VCaP (cell line): ENCODE measurements around the gene UMOD.

Experiments used
- H3K27ac ChIP-seq: fragments of 450-650 bp; 2 replicates; pipeline ENCODE4 v1.5.1; 2017
- TF ChIP-seq, protein P1 (sequence below): fragments of 450-650 bp; conservative IDR thresholded peaks from 2 replicates; pipeline ENCODE4 v1.5.1; 2017; ENCODE audit warnings: mild to moderate bottlenecking, moderate library complexity

The UMOD gene

DNA sequence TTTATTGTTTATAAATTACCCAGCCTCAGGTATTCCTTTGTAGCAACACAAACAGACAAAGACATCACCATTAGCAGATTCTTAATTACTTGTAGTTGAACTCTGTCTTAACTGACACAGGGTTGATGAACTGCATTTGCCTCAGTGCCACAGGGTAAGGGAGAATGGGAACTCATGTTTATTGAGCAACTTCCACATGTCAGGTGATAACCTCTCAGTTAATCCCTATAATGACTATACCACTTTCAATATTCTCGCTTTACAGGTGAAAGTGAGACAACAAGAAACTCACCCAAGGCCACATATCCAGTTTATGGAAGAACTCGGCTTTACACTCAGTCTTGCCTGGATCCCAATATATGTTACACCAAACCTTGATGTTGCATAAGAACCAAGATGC lies 43.4 kb upstream of the UMOD start:
- TF ChIP-seq, protein P1, sequence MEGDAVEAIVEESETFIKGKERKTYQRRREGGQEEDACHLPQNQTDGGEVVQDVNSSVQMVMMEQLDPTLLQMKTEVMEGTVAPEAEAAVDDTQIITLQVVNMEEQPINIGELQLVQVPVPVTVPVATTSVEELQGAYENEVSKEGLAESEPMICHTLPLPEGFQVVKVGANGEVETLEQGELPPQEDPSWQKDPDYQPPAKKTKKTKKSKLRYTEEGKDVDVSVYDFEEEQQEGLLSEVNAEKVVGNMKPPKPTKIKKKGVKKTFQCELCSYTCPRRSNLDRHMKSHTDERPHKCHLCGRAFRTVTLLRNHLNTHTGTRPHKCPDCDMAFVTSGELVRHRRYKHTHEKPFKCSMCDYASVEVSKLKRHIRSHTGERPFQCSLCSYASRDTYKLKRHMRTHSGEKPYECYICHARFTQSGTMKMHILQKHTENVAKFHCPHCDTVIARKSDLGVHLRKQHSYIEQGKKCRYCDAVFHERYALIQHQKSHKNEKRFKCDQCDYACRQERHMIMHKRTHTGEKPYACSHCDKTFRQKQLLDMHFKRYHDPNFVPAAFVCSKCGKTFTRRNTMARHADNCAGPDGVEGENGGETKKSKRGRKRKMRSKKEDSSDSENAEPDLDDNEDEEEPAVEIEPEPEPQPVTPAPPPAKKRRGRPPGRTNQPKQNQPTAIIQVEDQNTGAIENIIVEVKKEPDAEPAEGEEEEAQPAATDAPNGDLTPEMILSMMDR = no peak
- no peak overlapping the region for H3K27ac ChIP-seq

DNA sequence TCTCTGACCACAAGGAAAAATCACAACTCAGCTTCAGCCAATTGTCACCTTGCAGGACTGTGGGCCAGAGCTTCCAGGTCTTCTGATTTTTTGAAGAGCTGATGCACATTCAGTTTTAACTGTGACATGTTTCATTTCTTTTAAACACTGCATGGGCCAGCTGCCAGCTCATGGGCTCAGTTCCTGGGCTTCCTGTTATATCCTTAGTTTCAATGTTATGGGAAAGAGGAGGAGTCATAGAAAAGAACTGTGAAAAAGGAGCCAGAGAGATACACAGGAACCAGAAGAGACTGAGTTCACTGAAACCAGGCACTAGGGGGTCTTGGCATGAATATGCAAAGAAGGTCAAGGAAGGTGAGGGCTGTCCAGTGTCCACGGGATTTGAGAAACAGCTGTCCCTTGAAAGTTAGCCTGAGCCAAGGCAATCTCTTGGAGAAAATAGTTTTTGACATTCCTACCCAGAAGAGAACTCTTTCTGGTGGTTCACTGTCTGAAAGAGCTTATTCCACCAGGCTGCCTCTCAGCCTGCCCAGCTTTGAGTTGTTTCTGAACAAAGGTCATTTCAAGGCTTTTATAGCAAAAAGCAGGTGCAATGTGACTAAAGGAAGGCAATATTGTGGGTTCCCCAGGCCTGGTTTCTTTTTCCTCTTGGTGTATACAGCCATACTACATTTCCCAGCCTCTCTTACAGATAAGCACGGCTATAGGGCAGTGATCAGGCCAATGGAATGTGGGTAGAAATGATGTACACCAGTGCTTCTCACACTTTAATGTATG lies 41.5 kb upstream of the UMOD start:
- TF ChIP-seq, protein P1 = no peak
- peak overlapping the region; percentile 68 for H3K27ac ChIP-seq

DNA sequence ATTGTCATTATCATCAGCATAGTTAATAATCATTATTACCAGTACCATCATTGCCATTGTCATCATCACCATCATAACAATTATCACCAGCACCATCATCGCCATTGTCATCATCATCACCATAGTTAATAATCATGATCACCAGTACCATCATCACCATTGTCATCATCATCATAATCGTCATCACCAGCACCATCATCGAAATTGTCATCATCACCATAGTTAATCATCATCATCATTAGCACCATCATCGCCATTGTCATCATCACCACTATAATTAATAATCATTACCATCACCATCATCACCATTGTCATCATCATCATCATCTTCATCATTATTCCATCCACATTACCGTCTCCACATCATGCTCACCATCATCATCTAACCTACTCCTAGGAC lies 38.5 kb upstream of the UMOD start:
- H3K27ac ChIP-seq = no peak overlapping the region
- TF ChIP-seq, protein P1 = no peak

DNA sequence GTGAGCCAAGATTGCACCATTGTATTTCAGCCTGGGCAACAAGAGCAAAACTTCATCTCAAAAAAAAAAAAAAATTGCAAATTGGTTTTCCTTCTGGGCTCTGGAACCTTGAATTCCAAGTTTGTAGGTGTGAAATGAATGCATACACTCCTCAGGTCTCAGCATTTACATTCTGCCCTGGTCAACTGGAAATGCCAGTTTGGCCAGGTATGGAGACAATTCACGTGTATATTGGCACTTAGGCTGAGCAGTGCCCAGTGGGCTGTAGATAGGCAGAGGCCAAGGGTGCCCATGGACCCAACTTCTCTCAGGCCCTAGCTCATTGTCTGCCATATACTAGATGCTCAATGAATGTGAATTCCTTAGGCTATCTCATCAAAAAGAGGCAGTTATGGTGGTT lies 36.3 kb upstream of the UMOD start:
- TF ChIP-seq, protein P1 = no peak
- H3K27ac ChIP-seq = no peak overlapping the region

DNA sequence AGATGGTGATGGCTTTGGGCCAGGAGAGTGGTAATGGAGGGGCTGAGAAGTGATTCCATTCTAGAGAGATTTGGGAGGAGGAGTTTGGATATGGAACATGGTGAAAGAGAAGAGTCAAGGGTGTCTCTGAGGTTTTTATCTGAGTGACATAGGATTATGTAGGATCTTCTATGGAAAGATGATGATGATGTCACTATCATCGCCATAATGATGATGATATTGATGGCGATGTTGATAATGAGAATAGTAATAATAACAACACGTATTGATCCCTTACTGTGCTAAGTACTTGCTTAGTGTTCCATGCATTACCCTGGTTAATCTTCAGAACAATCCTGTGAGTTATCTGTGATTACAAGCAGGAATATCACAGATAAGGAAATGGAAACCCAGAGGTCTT lies 35.5 kb upstream of the UMOD start:
- no peak overlapping the region for H3K27ac ChIP-seq
- TF ChIP-seq, protein P1 = no peak

DNA sequence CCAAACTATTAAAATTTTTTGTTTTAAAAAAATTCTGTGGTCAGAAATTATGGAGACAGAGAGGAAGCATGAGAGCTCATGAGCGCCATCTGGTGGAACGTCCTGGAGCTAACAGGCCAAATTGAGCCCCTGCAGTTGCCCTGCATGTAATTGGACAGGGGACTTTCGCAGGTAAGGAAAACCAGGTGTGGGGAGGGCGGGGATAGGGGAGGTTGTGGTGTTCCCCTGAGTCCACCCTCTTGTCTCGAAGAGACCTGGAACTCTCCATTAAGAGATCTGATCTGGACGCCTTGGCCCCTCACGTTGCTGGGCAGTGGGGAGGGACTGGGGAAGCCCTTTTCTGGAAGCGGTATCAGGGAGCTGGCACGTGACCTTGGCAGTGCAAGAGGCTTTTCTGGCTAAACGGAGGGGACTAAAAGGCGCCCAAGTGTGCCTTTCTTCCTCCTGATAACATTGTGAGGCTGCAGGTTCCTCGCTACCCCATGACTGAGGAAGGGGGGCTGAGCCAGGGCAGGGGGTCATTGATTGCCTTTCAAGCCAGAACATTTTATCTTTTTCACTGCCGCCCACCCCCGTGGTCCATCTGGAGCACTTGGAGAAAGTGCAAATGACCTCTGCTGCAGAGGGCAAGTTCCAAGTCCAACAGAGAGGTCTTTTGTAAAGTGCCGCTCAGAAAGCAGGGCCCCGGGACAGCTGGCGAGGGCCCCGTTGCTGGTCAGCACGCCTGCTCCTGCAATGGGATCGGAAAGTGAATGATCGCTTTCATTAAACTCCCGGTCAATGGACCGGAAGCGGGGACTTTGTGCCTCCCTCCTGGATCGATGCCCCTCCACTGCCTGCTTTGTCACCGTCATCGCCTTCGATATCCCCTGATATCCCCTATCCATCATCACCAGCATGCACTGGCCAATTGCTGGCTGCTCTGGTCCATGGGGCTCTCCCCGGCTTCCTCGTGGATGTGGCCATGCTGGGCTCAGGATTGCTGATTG lies 33.6 kb upstream of the UMOD start:
- TF ChIP-seq, protein P1 = peak; percentile 80
- H3K27ac ChIP-seq = no peak overlapping the region
